IMR-90 (cell line): Measurements from ENCODE around the gene PTBP2. TPM values are rescaled to one million over a fixed set of nuclear protein-coding genes. Genes with fewer than 3 reads are reported as not detected.

Experiments
- ATAC-seq: fragments of 200-7000 bp; cut with Tn5 transposase; 2 replicates; pipeline ENCODE4 v1.9.1; 2020; ENCODE audit warnings: low read depth, mild to moderate bottlenecking, moderate library complexity
- BruUV-seq: library from RNA; stranded (reverse); fragments of 400-500 nt; replicated peaks from 2 replicates; lab custom pipeline; 2021; lab: Mats Ljungman, UMichigan
- CTCF ChIA-PET: fragments of 300-600 bp; formaldehyde crosslinking; extraction: SDS; loops from one replicate; lab custom pipeline; 2021; ENCODE audit warnings: antibody characterized with exemption; lab: Yijun Ruan, JAX
- POLR2A ChIA-PET: fragments of 300-600 bp; sonication (Branson Sonifier 250); formaldehyde crosslinking; loops from one replicate; lab custom pipeline; 2022; ENCODE audit warnings: antibody characterized with exemption; ENCODE audit not compliant: unreplicated experiment; lab: Charles Lee
- DNase-seq: peaks from one replicate; pipeline ENCODE4 v3.0.0; 2013
- H2AFZ ChIP-seq: replicated peaks from 2 replicates; pipeline ENCODE3; 2013; ENCODE audit warnings: low read length, mild to moderate bottlenecking; ENCODE audit not compliant: poor library complexity
- H2AK5ac ChIP-seq: 2 replicates; pipeline ENCODE4 v1.6.1; 2013; ENCODE audit warnings: low read depth, low read length, inconsistent platforms
- H2AK9ac ChIP-seq: replicated peaks from 2 replicates; pipeline ENCODE3; 2013; ENCODE audit warnings: mild to moderate bottlenecking, low read depth, low read length, moderate library complexity; ENCODE audit not compliant: poor library complexity
- H2BK120ac ChIP-seq: 2 replicates; pipeline ENCODE4 v1.6.1; 2013; ENCODE audit warnings: low read depth, low read length, inconsistent platforms
- H2BK15ac ChIP-seq: 3 replicates; pipeline ENCODE4 v1.6.1; 2013; ENCODE audit warnings: low read depth, low read length, inconsistent platforms
- H2BK20ac ChIP-seq: 2 replicates; pipeline ENCODE4 v1.6.1; 2013; ENCODE audit warnings: low read depth, mild to moderate bottlenecking, inconsistent platforms, low read length, moderate library complexity
- H2BK5ac ChIP-seq: 2 replicates; pipeline ENCODE4 v1.6.1; 2013; ENCODE audit warnings: mild to moderate bottlenecking, low read depth, low read length, inconsistent platforms; ENCODE audit not compliant: poor library complexity, severe bottlenecking
- H3K14ac ChIP-seq: replicated peaks from 2 replicates; pipeline ENCODE4 v1.6.1; 2013; ENCODE audit warnings: low read depth, low read length, inconsistent platforms
- H3K18ac ChIP-seq: 2 replicates; pipeline ENCODE4 v1.6.1; 2013; ENCODE audit warnings: low read depth, low read length, control low read depth
- H3K23ac ChIP-seq: 2 replicates; pipeline ENCODE4 v1.6.1; 2013; ENCODE audit warnings: low read depth, low read length, inconsistent platforms
- H3K27ac ChIP-seq: 2 replicates; pipeline ENCODE4 v1.5.1; 2013; ENCODE audit warnings: mild to moderate bottlenecking, control low read depth, low read length; ENCODE audit not compliant: insufficient read depth
- H3K27me3 ChIP-seq: 2 replicates; pipeline ENCODE4 v1.6.1; 2013; ENCODE audit warnings: low read length; ENCODE audit not compliant: control insufficient read depth, insufficient read depth
- H3K36me3 ChIP-seq: 2 replicates; pipeline ENCODE4 v1.6.1; 2013; ENCODE audit warnings: low read length, mixed read lengths; ENCODE audit not compliant: control insufficient read depth, insufficient read depth
- H3K4ac ChIP-seq: 2 replicates; pipeline ENCODE4 v1.6.1; 2013; ENCODE audit warnings: low read depth, low read length, inconsistent platforms
- H3K4me1 ChIP-seq: 2 replicates; pipeline ENCODE4 v1.6.1; 2013; ENCODE audit warnings: low read length, mixed read lengths; ENCODE audit not compliant: control insufficient read depth, insufficient read depth
- H3K4me2 ChIP-seq: 2 replicates; pipeline ENCODE4 v1.6.1; 2013; ENCODE audit warnings: low read depth, mild to moderate bottlenecking, control low read depth, low read length, moderate library complexity
- H3K4me3 ChIP-seq: 2 replicates; pipeline ENCODE4 v1.5.1; 2013; ENCODE audit warnings: low read depth, mild to moderate bottlenecking, control low read depth, low read length, moderate library complexity; ENCODE audit not compliant: insufficient read depth
- H3K56ac ChIP-seq: 2 replicates; pipeline ENCODE4 v1.6.1; 2013; ENCODE audit warnings: low read length, inconsistent platforms; ENCODE audit not compliant: insufficient read depth; ENCODE audit errors: extremely low read depth
- H3K79me1 ChIP-seq, 2 experiments: 2 replicates each; pipeline ENCODE4 v1.6.1; 2013; ENCODE audit warnings: low read length in 2 of 2, inconsistent platforms in 1 of 2, low read depth in 1 of 2
- H3K9ac ChIP-seq: 2 replicates; pipeline ENCODE4 v1.6.1; 2013; ENCODE audit warnings: low read depth, low read length, control low read depth
- H3K9me1 ChIP-seq: 2 replicates; pipeline ENCODE4 v1.6.1; 2013; ENCODE audit warnings: low read length, inconsistent platforms; ENCODE audit not compliant: insufficient read depth
- H3K9me3 ChIP-seq: 2 replicates; pipeline ENCODE4 v1.6.1; 2013; ENCODE audit warnings: low read length; ENCODE audit not compliant: control insufficient read depth, insufficient read depth
- H4K20me1 ChIP-seq: 2 replicates; pipeline ENCODE4 v1.6.1; 2013; ENCODE audit warnings: low read length, inconsistent platforms; ENCODE audit not compliant: insufficient read depth
- H4K5ac ChIP-seq: 2 replicates; pipeline ENCODE4 v1.6.1; 2013; ENCODE audit warnings: mild to moderate bottlenecking, low read depth, low read length, control low read depth
- H4K8ac ChIP-seq, 2 experiments: 2 replicates each; pipeline ENCODE4 v1.6.1; 2013; ENCODE audit warnings: low read depth in 2 of 2, low read length in 2 of 2, control low read depth in 1 of 2, inconsistent platforms in 1 of 2
- H4K91ac ChIP-seq: 2 replicates; pipeline ENCODE4 v1.6.1; 2013; ENCODE audit warnings: low read depth, low read length, inconsistent platforms; ENCODE audit not compliant: insufficient read depth
- BHLHE40 ChIP-seq: fragments of 150-350 bp; IDR thresholded peaks from 2 replicates; pipeline ENCODE4 v1.6.1; 2016; ENCODE audit warnings: mild to moderate bottlenecking, low read depth, low read length
- CEBPB ChIP-seq: IDR thresholded peaks from 2 replicates; pipeline ENCODE4 v1.6.1; 2012; ENCODE audit warnings: low read depth, low read length, improper control_type of control experiment
- CHD1 ChIP-seq: IDR thresholded peaks from 2 replicates; pipeline ENCODE4 v1.6.1; 2012; ENCODE audit warnings: low read depth, low read length, improper control_type of control experiment
- FOS ChIP-seq: fragments of 150-350 bp; IDR thresholded peaks from 2 replicates; pipeline ENCODE4 v1.6.1; 2016; ENCODE audit warnings: low read depth, low read length
- MAFK ChIP-seq: IDR thresholded peaks from 2 replicates; pipeline ENCODE4 v1.6.1; 2012; ENCODE audit warnings: low read depth, low read length, improper control_type of control experiment
- MAZ ChIP-seq: IDR thresholded peaks from 2 replicates; pipeline ENCODE4 v1.6.1; 2012; ENCODE audit warnings: low read depth, mild to moderate bottlenecking, low read length, improper control_type of control experiment, moderate library complexity, borderline replicate concordance
- MXI1 ChIP-seq: IDR thresholded peaks from 2 replicates; pipeline ENCODE4 v1.6.1; 2012; ENCODE audit warnings: low read depth, mild to moderate bottlenecking, low read length, moderate library complexity, borderline replicate concordance
- NFE2L2 ChIP-seq: fragments of 150-350 bp; IDR thresholded peaks from 2 replicates; pipeline ENCODE4 v1.6.1; 2016; ENCODE audit warnings: low read depth, mild to moderate bottlenecking, low read length
- POLR2A ChIP-seq: IDR thresholded peaks from 2 replicates; pipeline ENCODE4 v1.6.1; 2012; ENCODE audit warnings: mild to moderate bottlenecking, low read depth, low read length
- RAD21 ChIP-seq: IDR thresholded peaks from 2 replicates; pipeline ENCODE4 v1.6.1; 2012; ENCODE audit warnings: low read length, improper control_type of control experiment
- RCOR1 ChIP-seq: IDR thresholded peaks from 2 replicates; pipeline ENCODE4 v1.6.1; 2012; ENCODE audit warnings: mild to moderate bottlenecking, low read length, improper control_type of control experiment; ENCODE audit not compliant: insufficient replicate concordance
- RFX5 ChIP-seq: IDR thresholded peaks from 2 replicates; pipeline ENCODE4 v1.8.0; 2012; ENCODE audit warnings: low read depth, mild to moderate bottlenecking, low read length, moderate library complexity
- SMC3 ChIP-seq: fragments of 150-350 bp; IDR thresholded peaks from 2 replicates; pipeline ENCODE4 v1.6.1; 2016; ENCODE audit warnings: low read depth, mild to moderate bottlenecking, antibody characterized with exemption, low read length, moderate library complexity
- WGBS, 2 experiments: methylation state at CpG; one replicate each; pipeline versions ENCODE4 v1.1.5 to v1.1.7; 2013; ENCODE audit warnings: missing lambda C conversion rate in 2 of 2; ENCODE audit not compliant: insufficient read length in 1 of 2; ENCODE audit errors: extremely low coverage in 2 of 2; 5-methylcytosine and 5-hydroxymethylcytosine counted together
- dilution Hi-C: fragments of 300-500 bp; cut with HindIII; formaldehyde crosslinking; loops from one replicate; pipeline ENCODE4 v1.14.3; 2018; ENCODE audit warnings: low sequenced_read_pairs; ENCODE audit not compliant: unreplicated experiment
- in situ Hi-C: fragments of 300-500 bp; cut with MboI; formaldehyde crosslinking; loops from 3 replicates; pipeline ENCODE4 v1.14.3; 2019; ENCODE audit warnings: low sequenced_read_pairs, inconsistent platforms, mixed read lengths
- intact Hi-C: fragments of 100-400 bp; cut with micrococcal nuclease; formaldehyde crosslinking; loops from 2 replicates; pipeline ENCODE4 v1.10.0; 2022
- polyA plus RNA-seq, 3 experiments: library from polyadenylated mRNA; depleted of rRNA; stranded (reverse); fragments of >200 nt; gene quantifications; 2 replicates each; pipeline ENCODE4 v1.2.3, GENCODE V29; 2012; ENCODE audit warnings: low replicate concordance in 1 of 3
- total RNA-seq: library from RNA; depleted of rRNA; stranded (reverse); fragments of >200 nt; gene quantifications from 2 replicates; pipeline ENCODE4 v1.2.3, GENCODE V29; 2012
- TF ChIP-seq, protein P1 (sequence below): fragments of 150-350 bp; IDR thresholded peaks from 2 replicates; pipeline ENCODE4 v1.6.1; 2016; ENCODE audit warnings: low read depth, mild to moderate bottlenecking, low read length, moderate library complexity, borderline replicate concordance
- TF ChIP-seq, protein P2 (sequence below): fragments of 150-350 bp; IDR thresholded peaks from 2 replicates; pipeline ENCODE4 v1.6.1; 2017; ENCODE audit warnings: mild to moderate bottlenecking, antibody characterized with exemption, low read length, low read depth
- TF ChIP-seq, protein P3 (sequence below): conservative IDR thresholded peaks from 2 replicates; pipeline ENCODE4 v1.5.1; 2012; ENCODE audit warnings: mild to moderate bottlenecking, low read depth, low read length, improper control_type of control experiment

Gene PTBP2
- total and polyA plus RNA-seq, 2 of the 4 experiments (the other 2 are of a cell fraction), result 9.7 to 37.8 TPM

DNA sequence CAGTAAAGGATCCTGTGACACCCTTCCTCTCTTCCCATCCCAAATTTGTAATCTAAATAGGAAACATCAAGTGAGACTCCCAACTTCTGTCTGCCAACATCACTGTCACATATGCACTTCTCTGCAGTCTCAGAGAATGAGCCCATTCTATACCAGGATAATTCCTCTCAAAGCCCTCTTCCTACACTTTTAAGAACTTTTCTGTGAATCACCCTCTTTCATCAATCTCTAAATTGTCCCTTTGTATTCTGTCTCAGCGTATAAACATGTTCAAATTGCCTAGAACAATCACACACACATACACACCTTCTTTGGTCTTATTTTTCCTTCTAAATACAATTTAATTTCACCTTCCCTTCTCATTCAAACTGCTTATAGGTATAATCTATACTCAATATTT is 111.8 kb downstream of the PTBP2 start:
- Histone ChIP-seq H3K56ac (no peak overlapping the region), H3K18ac (no peak overlapping the region), H4K20me1 (no peaks in the 10 kb centered on the region), H3K14ac (no peak overlapping the region), H3K9me1 (no peaks in the 10 kb centered on the region), H3K36me3 (no peaks in the 10 kb centered on the region), H3K4ac (no peak overlapping the region), H3K4me1 (no peaks in the 10 kb centered on the region), H2AFZ (no peak overlapping the region), H3K9me3 (no peaks in the 10 kb centered on the region), H2BK120ac (no peak overlapping the region), H2AK9ac (no peak overlapping the region), H4K5ac (no peak overlapping the region), H3K27me3 (no peaks in the 10 kb centered on the region), H3K79me1 (no peaks in the 10 kb centered on the region), H3K4me2 (no peak overlapping the region), H2BK20ac (no peak overlapping the region), H2AK5ac (no peak overlapping the region), H3K4me3 (no peak overlapping the region), H4K8ac (no peak overlapping the region), H2BK15ac (no peak overlapping the region), H4K91ac (no peak overlapping the region), H3K27ac (no peak overlapping the region), H2BK5ac (no peak overlapping the region), H3K23ac (no peak overlapping the region), H3K9ac (no peak overlapping the region)
- TF ChIP-seq, protein P1, sequence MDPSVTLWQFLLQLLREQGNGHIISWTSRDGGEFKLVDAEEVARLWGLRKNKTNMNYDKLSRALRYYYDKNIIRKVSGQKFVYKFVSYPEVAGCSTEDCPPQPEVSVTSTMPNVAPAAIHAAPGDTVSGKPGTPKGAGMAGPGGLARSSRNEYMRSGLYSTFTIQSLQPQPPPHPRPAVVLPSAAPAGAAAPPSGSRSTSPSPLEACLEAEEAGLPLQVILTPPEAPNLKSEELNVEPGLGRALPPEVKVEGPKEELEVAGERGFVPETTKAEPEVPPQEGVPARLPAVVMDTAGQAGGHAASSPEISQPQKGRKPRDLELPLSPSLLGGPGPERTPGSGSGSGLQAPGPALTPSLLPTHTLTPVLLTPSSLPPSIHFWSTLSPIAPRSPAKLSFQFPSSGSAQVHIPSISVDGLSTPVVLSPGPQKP, result no peak
- no peak for TF ChIP-seq CEBPB
- no peak for TF ChIP-seq CHD1
- no peak for TF ChIP-seq MAZ
- TF ChIP-seq RFX5, result no peak
- TF ChIP-seq, protein P2, sequence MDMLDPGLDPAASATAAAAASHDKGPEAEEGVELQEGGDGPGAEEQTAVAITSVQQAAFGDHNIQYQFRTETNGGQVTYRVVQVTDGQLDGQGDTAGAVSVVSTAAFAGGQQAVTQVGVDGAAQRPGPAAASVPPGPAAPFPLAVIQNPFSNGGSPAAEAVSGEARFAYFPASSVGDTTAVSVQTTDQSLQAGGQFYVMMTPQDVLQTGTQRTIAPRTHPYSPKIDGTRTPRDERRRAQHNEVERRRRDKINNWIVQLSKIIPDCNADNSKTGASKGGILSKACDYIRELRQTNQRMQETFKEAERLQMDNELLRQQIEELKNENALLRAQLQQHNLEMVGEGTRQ, result no peak
- no peak for TF ChIP-seq POLR2A
- TF ChIP-seq RAD21, result no peak
- no peak for TF ChIP-seq MXI1
- TF ChIP-seq BHLHE40, result no peak
- TF ChIP-seq NFE2L2, result no peak
- no peak for TF ChIP-seq MAFK
- TF ChIP-seq SMC3, result no peak
- no peak for TF ChIP-seq FOS
- TF ChIP-seq RCOR1, result no peak
- TF ChIP-seq, protein P3, sequence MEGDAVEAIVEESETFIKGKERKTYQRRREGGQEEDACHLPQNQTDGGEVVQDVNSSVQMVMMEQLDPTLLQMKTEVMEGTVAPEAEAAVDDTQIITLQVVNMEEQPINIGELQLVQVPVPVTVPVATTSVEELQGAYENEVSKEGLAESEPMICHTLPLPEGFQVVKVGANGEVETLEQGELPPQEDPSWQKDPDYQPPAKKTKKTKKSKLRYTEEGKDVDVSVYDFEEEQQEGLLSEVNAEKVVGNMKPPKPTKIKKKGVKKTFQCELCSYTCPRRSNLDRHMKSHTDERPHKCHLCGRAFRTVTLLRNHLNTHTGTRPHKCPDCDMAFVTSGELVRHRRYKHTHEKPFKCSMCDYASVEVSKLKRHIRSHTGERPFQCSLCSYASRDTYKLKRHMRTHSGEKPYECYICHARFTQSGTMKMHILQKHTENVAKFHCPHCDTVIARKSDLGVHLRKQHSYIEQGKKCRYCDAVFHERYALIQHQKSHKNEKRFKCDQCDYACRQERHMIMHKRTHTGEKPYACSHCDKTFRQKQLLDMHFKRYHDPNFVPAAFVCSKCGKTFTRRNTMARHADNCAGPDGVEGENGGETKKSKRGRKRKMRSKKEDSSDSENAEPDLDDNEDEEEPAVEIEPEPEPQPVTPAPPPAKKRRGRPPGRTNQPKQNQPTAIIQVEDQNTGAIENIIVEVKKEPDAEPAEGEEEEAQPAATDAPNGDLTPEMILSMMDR, result no peak
- DNase-seq (no peak), ATAC-seq (no peak)
- WGBS, 2 experiments, result 100% methylated on average over 1 of the region's 1 CpG; no CpG with 5 or more reads in 1 of the 2 experiments
- dilution Hi-C loops, result no loop called here
- intact Hi-C loops, result no loop called here
- in situ Hi-C loops, result no loop called here
- ChIA-PET CTCF (no interaction called here), POLR2A (no interaction called here)
- BruUV-seq, result no TSS peak
